RWPE2 (cell line): ENCODE measurements around the gene XPNPEP2.

Experiments
- ATAC-seq: fragments of 200-7000 bp; cut with Tn5 transposase; 3 replicates; pipeline ENCODE4 v1.9.1; 2021; ENCODE audit warnings: low read depth
- DNase-seq: peaks from one replicate; pipeline ENCODE4 v3.0.0-alpha.2; 2020; ENCODE audit warnings: low spot score
- H3K27ac ChIP-seq: fragments of 450-650 bp; 2 replicates; pipeline ENCODE4 v1.5.1; 2017; ENCODE audit warnings: mild to moderate bottlenecking; ENCODE audit not compliant: poor library complexity, severe bottlenecking
- H3K27me3 ChIP-seq: fragments of 250-450 bp; sonication (Bioruptor Pico); 2 replicates; pipeline ENCODE4 v1.5.1; 2021; ENCODE audit warnings: mild to moderate bottlenecking, moderate library complexity; ENCODE audit not compliant: insufficient read depth, poor library complexity, severe bottlenecking
- H3K36me3 ChIP-seq: fragments of 250-450 bp; sonication (Bioruptor Pico); 2 replicates; pipeline ENCODE4 v1.5.1; 2020; ENCODE audit warnings: low read depth, mild to moderate bottlenecking, moderate library complexity
- H3K4me1 ChIP-seq: fragments of 250-450 bp; sonication (Bioruptor Pico); 2 replicates; pipeline ENCODE4 v1.5.1; 2021; ENCODE audit warnings: mild to moderate bottlenecking, moderate library complexity; ENCODE audit not compliant: insufficient read depth, poor library complexity, severe bottlenecking
- H3K4me3 ChIP-seq: fragments of 250-450 bp; sonication (Bioruptor Pico); 2 replicates; pipeline ENCODE4 v1.5.1; 2021; ENCODE audit warnings: mild to moderate bottlenecking, moderate library complexity; ENCODE audit not compliant: severe bottlenecking
- H3K9me3 ChIP-seq: fragments of 250-450 bp; sonication (Bioruptor Pico); 2 replicates; pipeline ENCODE4 v1.5.1; 2021; ENCODE audit warnings: mild to moderate bottlenecking, moderate library complexity; ENCODE audit not compliant: severe bottlenecking
- CTCF ChIP-seq: fragments of 450-650 bp; IDR thresholded peaks from one replicate; pipeline ENCODE4 v1.5.1; 2017; ENCODE audit warnings: mild to moderate bottlenecking, moderate library complexity; ENCODE audit not compliant: poor library complexity, severe bottlenecking

Gene XPNPEP2

GRCh38 chrX:129797251-129797906 is 58.6 kb downstream of the XPNPEP2 start:
- Histone ChIP-seq H3K4me3 (no peak overlapping the region), H3K4me1 (no peaks in the 10 kb centered on the region), H3K27ac (no peak overlapping the region), H3K9me3 (no peaks in the 10 kb centered on the region), H3K36me3 (no peaks in the 10 kb centered on the region), H3K27me3 (no peaks in the 10 kb centered on the region)
- no peak for TF ChIP-seq CTCF
- ATAC-seq (no peak), DNase-seq (no peak)

- no peaks in the 10 kb centered on the region for H3K27me3 ChIP-seq
- no peaks in the 10 kb centered on the region for H3K4me1 ChIP-seq
- no peak overlapping the region for H3K4me3 ChIP-seq
- no peaks in the 10 kb centered on the region for H3K36me3 ChIP-seq
- no peaks in the 10 kb centered on the region for H3K9me3 ChIP-seq
- ATAC-seq (no peak), DNase-seq (no peak)
- no peak overlapping the region for H3K27ac ChIP-seq
- no peak for TF ChIP-seq CTCF
Observed at GRCh38 chrX:129798456-129798855, 59.7 kb downstream of the XPNPEP2 start.

- Histone ChIP-seq H3K27ac (no peak overlapping the region), H3K9me3 (no peaks in the 10 kb centered on the region), H3K27me3 (no peaks in the 10 kb centered on the region), H3K36me3 (no peaks in the 10 kb centered on the region), H3K4me1 (no peaks in the 10 kb centered on the region), H3K4me3 (no peak overlapping the region)
- ATAC-seq (no peak), DNase-seq (no peak)
- TF ChIP-seq CTCF = no peak
Observed at GRCh38 chrX:129798888-129799287, 60.1 kb downstream of the XPNPEP2 start.

- no peak for TF ChIP-seq CTCF
- no peak overlapping the region for H3K4me3 ChIP-seq
- no peaks in the 10 kb centered on the region for H3K27me3 ChIP-seq
- ATAC-seq (no peak), DNase-seq (no peak)
- no peaks in the 10 kb centered on the region for H3K9me3 ChIP-seq
- H3K4me1 ChIP-seq = no peaks in the 10 kb centered on the region
- no peaks in the 10 kb centered on the region for H3K36me3 ChIP-seq
- H3K27ac ChIP-seq = no peak overlapping the region
Observed at GRCh38 chrX:129800186-129800585, 61.4 kb downstream of the XPNPEP2 start.

- Histone ChIP-seq H3K27me3 (no peaks in the 10 kb centered on the region), H3K9me3 (no peaks in the 10 kb centered on the region), H3K27ac (no peak overlapping the region), H3K4me3 (no peak overlapping the region), H3K4me1 (no peaks in the 10 kb centered on the region), H3K36me3 (0 out of 2 replicates have a peak, but pooled peaks cover 4% of the 10 kb centered on the region)
- ATAC-seq (no peak), DNase-seq (no peak)
- no peak for TF ChIP-seq CTCF
Observed at GRCh38 chrX:129802863-129803262, 64.1 kb downstream of the XPNPEP2 start.
